ENCODE results near the gene CMTM1. TPM values are rescaled to one million over a fixed set of nuclear protein-coding genes. Genes with fewer than 3 reads are reported as not detected.

The CMTM1 gene
- total RNA-seq, 1 experiment from 2014 or later = 2.6 TPM

Other genes starting within 250 kb of the CMTM1 start
- gene CDH5, start 199.7 kb upstream of the CMTM1 start, total RNA-seq (2021) = 0.20 TPM in 1 of 2 replicates, not detected in the other
- 0.24 TPM in 1 of 2 replicates, not detected in the other for gene BEAN1, start 139.1 kb upstream of the CMTM1 start, total RNA-seq (2021)
- gene TK2, start 16.3 kb upstream of the CMTM1 start, total RNA-seq (2021) = 5.2 and 6.3 TPM in 2 replicates
- gene CKLF, start 13.9 kb upstream of the CMTM1 start, total RNA-seq (2021) = 23.1 and 25.9 TPM in 2 replicates
- not detected in 2 replicates for gene CMTM2, start 13.0 kb downstream of the CMTM1 start, total RNA-seq (2021)
- gene CMTM3, start 38.3 kb downstream of the CMTM1 start, total RNA-seq (2021) = 39.2 and 41.0 TPM in 2 replicates
- gene CMTM4, start 130.3 kb downstream of the CMTM1 start, total RNA-seq (2021) = 39.8 and 40.5 TPM in 2 replicates
- 94.2 and 100 TPM in 2 replicates for gene DYNC1LI2, start 185.2 kb downstream of the CMTM1 start, total RNA-seq (2021)
- not detected in 2 replicates for gene TERB1, start 235.1 kb downstream of the CMTM1 start, total RNA-seq (2021)

Data from H9 (cell line).